Loucy (cell line): ENCODE measurements around the gene IPMK.
A peak's percentile ranks its signal among the peaks of the same experiment; 100 is the strongest.

Experiments used
- H2AFZ ChIP-seq: fragments of 200-600 bp; sonication (generic); 2 replicates; pipeline ENCODE4 v1.6.0; 2016; ENCODE audit warnings: antibody characterized with exemption, mild to moderate bottlenecking, low read length, moderate library complexity
- H3F3A ChIP-seq: fragments of 200-600 bp; 2 replicates; pipeline ENCODE4 v1.6.0; 2016; ENCODE audit warnings: antibody characterized with exemption, low read depth, mild to moderate bottlenecking
- H3K27me3 ChIP-seq: fragments of 200-600 bp; sonication (generic); 2 replicates; pipeline ENCODE4 v1.6.1; 2014; ENCODE audit warnings: low read length, mild to moderate bottlenecking; ENCODE audit not compliant: insufficient read depth, poor library complexity, severe bottlenecking
- H3K36me3 ChIP-seq: fragments of 200-600 bp; sonication (generic); 2 replicates; pipeline ENCODE4 v1.6.1; 2016; ENCODE audit warnings: low read length; ENCODE audit not compliant: insufficient read depth
- H3K4me1 ChIP-seq: fragments of 200-600 bp; sonication (generic); 2 replicates; pipeline ENCODE4 v1.5.1; 2014; ENCODE audit warnings: low read length, mild to moderate bottlenecking; ENCODE audit not compliant: insufficient read depth, poor library complexity, severe bottlenecking
- H3K4me2 ChIP-seq: fragments of 200-600 bp; sonication (generic); 2 replicates; pipeline ENCODE4 v1.6.0; 2014; ENCODE audit warnings: antibody characterized with exemption, low read length, low read depth, mild to moderate bottlenecking; ENCODE audit not compliant: poor library complexity, severe bottlenecking
- H3K4me3 ChIP-seq: fragments of 200-600 bp; sonication (generic); 2 replicates; pipeline ENCODE4 v1.5.1; 2014; ENCODE audit warnings: low read length, mild to moderate bottlenecking, mixed read lengths; ENCODE audit not compliant: poor library complexity, severe bottlenecking
- H3K79me2 ChIP-seq: fragments of 200-600 bp; sonication (generic); 2 replicates; pipeline ENCODE4 v1.6.1; 2014; ENCODE audit warnings: low read length; ENCODE audit not compliant: insufficient read depth
- H3K9ac ChIP-seq: fragments of 200-600 bp; sonication (generic); 2 replicates; pipeline ENCODE4 v1.6.0; 2014; ENCODE audit warnings: mild to moderate bottlenecking, low read depth, low read length, moderate library complexity; ENCODE audit not compliant: poor library complexity, severe bottlenecking
- H3K9me2 ChIP-seq: fragments of 200-600 bp; sonication (generic); replicated peaks from 2 replicates; pipeline ENCODE4 v1.6.1; 2016; ENCODE audit warnings: low read depth, low read length, mixed read lengths
- H3K9me3 ChIP-seq: fragments of 200-600 bp; sonication (generic); 2 replicates; pipeline ENCODE4 v1.6.1; 2014; ENCODE audit warnings: mild to moderate bottlenecking, antibody characterized with exemption, low read length, low read depth; ENCODE audit not compliant: insufficient read depth
- H4K20me1 ChIP-seq: fragments of 200-600 bp; sonication (generic); 2 replicates; pipeline ENCODE4 v1.6.0; 2014; ENCODE audit warnings: antibody characterized with exemption, low read length, mild to moderate bottlenecking; ENCODE audit not compliant: insufficient read depth, poor library complexity, severe bottlenecking
- EZH2phosphoT487 ChIP-seq: fragments of 200-600 bp; IDR thresholded peaks from 2 replicates; pipeline ENCODE4 v1.6.1; 2018; ENCODE audit warnings: antibody characterized with exemption, mild to moderate bottlenecking, moderate library complexity, borderline replicate concordance
- TF ChIP-seq, protein P1 (sequence below): fragments of 200-600 bp; sonication (generic); conservative IDR thresholded peaks from 2 replicates; pipeline ENCODE4 v1.5.1; 2014; ENCODE audit warnings: mild to moderate bottlenecking, antibody characterized with exemption, low read length

Gene IPMK

DNA sequence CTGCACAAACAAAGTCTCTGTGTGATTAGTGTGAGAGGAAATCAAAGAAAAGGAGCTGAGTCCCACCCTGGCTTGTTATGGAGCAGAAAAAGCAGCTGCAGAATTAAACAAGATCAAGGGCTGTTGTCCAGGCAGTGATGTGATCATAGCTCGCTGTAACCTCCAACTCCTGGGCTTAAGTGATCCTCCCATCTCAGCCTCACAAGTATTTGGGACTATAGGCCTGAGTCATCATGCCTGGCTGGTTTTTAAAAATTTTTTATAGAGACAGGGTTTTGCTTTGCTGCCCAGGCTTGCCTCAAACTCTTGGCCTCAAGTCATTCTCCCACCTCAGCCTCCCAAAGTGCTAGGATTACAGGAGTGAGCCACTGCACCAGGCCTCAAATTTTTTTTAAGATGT is 88.9 kb downstream of the IPMK start:
- Histone ChIP-seq H3K4me2 (no peak overlapping the region), H3K4me1 (no peaks in the 10 kb centered on the region)

DNA sequence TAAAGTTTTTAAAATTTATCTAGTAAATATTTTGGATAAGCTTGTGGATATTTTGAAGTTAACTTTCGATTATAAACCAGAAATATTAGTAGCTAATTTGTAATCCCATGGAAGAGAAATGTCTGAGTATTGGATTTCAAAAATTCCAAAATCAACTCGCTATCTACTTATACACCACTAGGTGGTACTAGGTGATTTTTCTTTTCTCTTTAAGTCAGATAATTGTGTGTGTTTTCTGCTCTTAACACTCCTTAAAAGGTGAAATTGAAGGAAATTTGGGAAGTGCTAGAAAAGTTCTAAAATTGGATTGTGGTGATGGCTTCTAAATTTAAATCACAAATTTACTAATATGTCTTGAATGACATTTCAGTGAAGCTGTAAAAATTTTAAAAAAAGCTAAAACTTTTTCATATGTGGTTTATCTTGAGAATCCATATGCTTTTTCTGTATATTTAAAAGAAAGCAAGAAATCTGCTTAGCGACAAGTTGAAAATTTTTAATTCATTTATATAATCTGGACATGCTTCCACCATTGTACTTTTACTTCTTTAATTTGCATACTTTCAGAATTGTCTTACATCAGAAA is 90.2 kb downstream of the IPMK start:
- H2AFZ ChIP-seq: no peak overlapping the region
- H3K4me2 ChIP-seq: no peak overlapping the region
- no peaks in the 10 kb centered on the region for H3K36me3 ChIP-seq
- H3K79me2 ChIP-seq: no peaks in the 10 kb centered on the region
- H4K20me1 ChIP-seq: no peaks in the 10 kb centered on the region
- no peaks in the 10 kb centered on the region for H3K27me3 ChIP-seq
- H3K4me1 ChIP-seq: no peaks in the 10 kb centered on the region
- H3K9me2 ChIP-seq: no peaks in the 10 kb centered on the region
- H3F3A ChIP-seq: no peaks in the 10 kb centered on the region
- TF ChIP-seq, protein P1, sequence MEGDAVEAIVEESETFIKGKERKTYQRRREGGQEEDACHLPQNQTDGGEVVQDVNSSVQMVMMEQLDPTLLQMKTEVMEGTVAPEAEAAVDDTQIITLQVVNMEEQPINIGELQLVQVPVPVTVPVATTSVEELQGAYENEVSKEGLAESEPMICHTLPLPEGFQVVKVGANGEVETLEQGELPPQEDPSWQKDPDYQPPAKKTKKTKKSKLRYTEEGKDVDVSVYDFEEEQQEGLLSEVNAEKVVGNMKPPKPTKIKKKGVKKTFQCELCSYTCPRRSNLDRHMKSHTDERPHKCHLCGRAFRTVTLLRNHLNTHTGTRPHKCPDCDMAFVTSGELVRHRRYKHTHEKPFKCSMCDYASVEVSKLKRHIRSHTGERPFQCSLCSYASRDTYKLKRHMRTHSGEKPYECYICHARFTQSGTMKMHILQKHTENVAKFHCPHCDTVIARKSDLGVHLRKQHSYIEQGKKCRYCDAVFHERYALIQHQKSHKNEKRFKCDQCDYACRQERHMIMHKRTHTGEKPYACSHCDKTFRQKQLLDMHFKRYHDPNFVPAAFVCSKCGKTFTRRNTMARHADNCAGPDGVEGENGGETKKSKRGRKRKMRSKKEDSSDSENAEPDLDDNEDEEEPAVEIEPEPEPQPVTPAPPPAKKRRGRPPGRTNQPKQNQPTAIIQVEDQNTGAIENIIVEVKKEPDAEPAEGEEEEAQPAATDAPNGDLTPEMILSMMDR: peak; percentile 77
- no peak for TF ChIP-seq EZH2phosphoT487
- H3K4me3 ChIP-seq: no peak overlapping the region
- no peak overlapping the region for H3K9ac ChIP-seq
- no peaks in the 10 kb centered on the region for H3K9me3 ChIP-seq

More for the DNA sequence above, 88.9 kb downstream of the IPMK start:
- Histone ChIP-seq H3K9me3 (no peaks in the 10 kb centered on the region), H3K4me3 (no peak overlapping the region), H3K36me3 (no peaks in the 10 kb centered on the region), H3K27me3 (no peaks in the 10 kb centered on the region), H2AFZ (no peak overlapping the region), H3K9me2 (no peaks in the 10 kb centered on the region), H3K9ac (no peak overlapping the region), H3F3A (no peaks in the 10 kb centered on the region), H4K20me1 (no peaks in the 10 kb centered on the region), H3K79me2 (no peaks in the 10 kb centered on the region)
- no peak for TF ChIP-seq EZH2phosphoT487

DNA sequence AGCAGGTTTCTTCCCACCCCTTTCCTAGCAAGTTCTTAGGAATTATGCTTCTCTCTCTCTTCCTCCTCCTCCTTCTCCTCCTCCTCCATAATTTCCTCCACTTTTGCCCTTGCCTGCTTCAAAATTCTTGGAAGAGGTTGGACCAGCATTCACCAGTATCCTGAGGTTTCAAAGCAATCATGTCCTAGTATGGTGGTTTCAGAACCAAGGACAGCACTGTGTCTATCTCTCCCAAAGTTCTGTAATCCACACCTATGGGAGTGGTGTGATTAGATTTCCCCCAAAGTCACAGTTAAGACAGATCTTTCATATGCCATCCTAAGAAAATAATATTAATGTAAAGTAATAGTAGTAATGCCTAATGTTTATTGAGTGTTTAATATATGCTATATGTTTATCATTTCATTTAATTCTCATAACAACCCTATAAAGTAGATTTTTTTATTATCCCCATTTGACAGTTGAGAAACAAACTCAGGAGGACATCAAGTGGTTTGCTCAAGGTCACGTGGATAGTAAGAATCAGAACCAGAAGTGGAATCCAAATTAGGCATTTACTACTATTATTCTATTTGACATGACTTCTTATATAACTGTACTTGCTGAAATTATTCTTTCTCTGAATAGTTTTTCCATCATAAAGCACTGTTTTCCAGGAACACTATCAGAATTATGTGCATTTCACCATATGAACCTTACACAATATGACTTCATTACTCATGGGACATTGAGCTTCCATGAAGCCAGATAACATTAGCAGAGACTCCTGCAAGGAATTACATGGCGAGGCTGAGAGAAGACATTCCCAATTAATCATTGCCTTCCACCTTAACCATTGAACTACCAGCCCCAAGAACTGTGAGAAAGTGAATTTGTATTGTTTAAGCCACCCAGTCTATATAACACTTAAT is 91.4 kb downstream of the IPMK start:
- no peaks in the 10 kb centered on the region for H3F3A ChIP-seq
- no peak overlapping the region for H3K4me2 ChIP-seq
- no peaks in the 10 kb centered on the region for H3K27me3 ChIP-seq
- H3K9me3 ChIP-seq: no peaks in the 10 kb centered on the region
- no peak overlapping the region for H3K4me3 ChIP-seq
- H2AFZ ChIP-seq: no peak overlapping the region
- TF ChIP-seq, protein P1: no peak
- TF ChIP-seq EZH2phosphoT487: no peak
- no peaks in the 10 kb centered on the region for H3K9me2 ChIP-seq
- no peaks in the 10 kb centered on the region for H3K36me3 ChIP-seq
- no peaks in the 10 kb centered on the region for H4K20me1 ChIP-seq
- H3K9ac ChIP-seq: no peak overlapping the region
- no peaks in the 10 kb centered on the region for H3K4me1 ChIP-seq
- no peaks in the 10 kb centered on the region for H3K79me2 ChIP-seq
